HG03097 (cell line): ENCODE results near the gene ZNF669.

Source experiments
- ATAC-seq: cut with Tn5 transposase; IDR thresholded peaks from one replicate; pipeline ENCODE4 v1.9.1; 2021; ENCODE audit not compliant: unreplicated experiment, low FRiP score

The ZNF669 gene

GRCh38 chr1:247077876-247078257 is 26.3 kb downstream of the ZNF669 start:
- ATAC-seq = peak; percentile 29

GRCh38 chr1:247077213-247077612 is 26.9 kb downstream of the ZNF669 start:
- ATAC-seq = no peak

GRCh38 chr1:247070645-247071044 is 33.5 kb downstream of the ZNF669 start:
- no peak for ATAC-seq

DNA sequence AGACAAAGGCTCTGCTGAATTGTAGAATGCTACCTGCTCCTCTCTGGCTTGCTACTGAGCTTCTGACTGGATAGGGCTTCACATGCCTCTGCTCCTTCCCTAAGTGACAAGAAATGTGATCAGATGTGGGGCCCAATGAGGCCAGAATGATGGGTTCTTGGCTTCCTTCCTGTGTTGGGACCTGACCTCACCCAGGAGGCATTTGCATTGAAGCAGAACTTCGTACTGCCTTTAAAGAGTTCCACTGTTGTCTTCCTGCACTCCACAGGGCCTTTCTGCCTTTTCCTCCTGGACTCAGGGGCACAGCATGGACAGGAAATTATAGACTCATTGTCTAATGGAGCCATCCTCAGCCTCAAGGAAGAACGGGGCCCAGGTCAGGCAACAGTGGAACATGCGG is 39.9 kb downstream of the ZNF669 start:
- no peak for ATAC-seq

- ATAC-seq = no peak
These were observed 43.4 kb downstream of the ZNF669 start for GRCh38 chr1:247060771-247061170.

DNA sequence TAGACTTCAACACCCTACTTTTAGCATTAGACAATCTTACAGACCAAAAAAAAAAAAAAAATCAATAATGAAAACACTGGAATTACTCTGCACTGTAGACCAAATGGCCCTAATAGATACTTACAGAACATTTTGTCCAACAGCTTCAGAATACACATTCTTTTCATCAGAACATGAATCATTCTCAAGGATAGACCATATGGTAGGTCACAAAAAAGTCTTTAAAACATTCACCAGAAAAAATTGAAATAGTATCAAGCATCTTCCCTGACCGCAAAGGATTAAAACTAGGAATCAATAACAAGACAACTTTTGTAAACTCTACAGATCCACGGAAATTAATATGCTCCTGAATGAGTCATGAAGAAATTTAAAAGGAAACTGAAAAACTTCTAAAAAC is 48.1 kb downstream of the ZNF669 start:
- no peak for ATAC-seq

- no peak for ATAC-seq
These were observed 49.2 kb downstream of the ZNF669 start for GRCh38 chr1:247054992-247055415.
